K562 (cell line): ENCODE results near the gene OR2V1. TPM values are rescaled to one million over a fixed set of nuclear protein-coding genes. Genes with fewer than 3 reads are reported as not detected.
A peak's percentile ranks its signal among the peaks of the same experiment; 100 is the strongest.
"Not testable (repeated sequence)": the region's sequence is repeated elsewhere in the genome, so short reads cannot be mapped to it uniquely, and the experiment has no call there.

Experiments
- ATAC-seq: fragments of 200-7000 bp; cut with Tn5 transposase; 3 replicates; pipeline ENCODE4 v1.9.1; 2020; ENCODE audit warnings: moderate library complexity
- BruUV-seq: library from RNA; stranded (reverse); fragments of 400-500 nt; replicated peaks from 2 replicates; lab custom pipeline; 2021; lab: Mats Ljungman, UMichigan
- CTCF ChIA-PET: fragments of 300-600 bp; formaldehyde crosslinking; extraction: SDS; loops from one replicate; lab custom pipeline; 2021; ENCODE audit warnings: low intra/inter-chr PET ratio; lab: Yijun Ruan, JAX
- POLR2A ChIA-PET: fragments of 300-600, 350-650 bp; sonication (Branson Sonifier 250); formaldehyde crosslinking; extraction: SDS; loops from one replicate; lab custom pipeline; 2021; ENCODE audit warnings: antibody characterized with exemption, inconsistent platforms; lab: Yijun Ruan, JAX
- DNase-seq, 4 experiments: peaks; one replicate each; pipeline versions ENCODE4 v3.0.0 to v3.0.0-alpha.2; 2011 to 2018; ENCODE audit warnings: low spot score in 3 of 4, mixed read lengths in 3 of 4; ENCODE audit errors: extremely low read depth in 1 of 4
- FAIRE-seq: peaks from 2 replicates; lab custom pipeline; 2011; peaks lifted over from hg19 to GRCh38; lab: Jason Lieb, UNC
- H2AFZ ChIP-seq: 2 replicates; pipeline ENCODE4 v1.6.0; 2011; ENCODE audit warnings: low read depth, low read length, control low read depth, inconsistent platforms
- H3K27ac ChIP-seq: fragments of 200-600 bp; 3 replicates; pipeline ENCODE4 v1.8.0; 2011; ENCODE audit warnings: low read depth, mild to moderate bottlenecking, control low read depth, inconsistent platforms, low read length, moderate library complexity, mixed read lengths; ENCODE audit errors: extremely low read depth
- H3K27me3 ChIP-seq, 2 experiments: fragments of 300-600 bp in 1 of 2; 2 replicates in 1 of 2; 3 replicates in 1 of 2; pipeline versions ENCODE4 v1.6.0 to v1.8.0; 2011; ENCODE audit warnings: inconsistent platforms in 2 of 2, low read length in 2 of 2, mild to moderate bottlenecking in 1 of 2, mixed read lengths in 1 of 2, moderate library complexity in 1 of 2; ENCODE audit not compliant: control insufficient read depth in 2 of 2, insufficient read depth in 2 of 2
- H3K36me3 ChIP-seq: fragments of 300-600 bp; 3 replicates; pipeline ENCODE4 v1.8.0; 2011; ENCODE audit warnings: mild to moderate bottlenecking, low read length, inconsistent platforms; ENCODE audit not compliant: control insufficient read depth, insufficient read depth
- H3K4me1 ChIP-seq, 2 experiments: fragments of 200-600 bp in 1 of 2; replicated peaks in 1 of 2; 2 replicates in 1 of 2; 3 replicates in 1 of 2; pipeline versions ENCODE4 v1.5.1 to v1.8.0; 2011; ENCODE audit warnings: inconsistent platforms in 2 of 2, low read length in 2 of 2, mild to moderate bottlenecking in 1 of 2, mixed read lengths in 1 of 2, moderate library complexity in 1 of 2; ENCODE audit not compliant: control insufficient read depth in 2 of 2, insufficient read depth in 2 of 2
- H3K4me2 ChIP-seq: 2 replicates; pipeline ENCODE4 v1.6.1; 2011; ENCODE audit warnings: low read length, control low read depth, inconsistent platforms, mixed read lengths; ENCODE audit not compliant: insufficient read depth
- H3K4me3 ChIP-seq: fragments of 200-600 bp; sonication (generic), shearing (Covaris generic); 2 replicates; pipeline ENCODE4 v1.5.1; 2016; ENCODE audit warnings: control low read depth, inconsistent platforms
- H3K79me2 ChIP-seq: fragments of 200-600 bp; 3 replicates; pipeline ENCODE4 v1.8.0; 2011; ENCODE audit warnings: low read length, inconsistent platforms; ENCODE audit not compliant: control insufficient read depth, insufficient read depth
- H3K9ac ChIP-seq, 2 experiments: 2 replicates each; pipeline versions ENCODE4 v1.6.0 to v1.6.1; 2011; ENCODE audit warnings: low read depth in 2 of 2, low read length in 2 of 2, control low read depth in 1 of 2, inconsistent platforms in 1 of 2, mild to moderate bottlenecking in 1 of 2, mixed read lengths in 1 of 2; ENCODE audit not compliant: insufficient read depth in 1 of 2
- H3K9me1 ChIP-seq: one replicate; pipeline ENCODE4 v1.6.0; 2011; ENCODE audit warnings: inconsistent platforms, mild to moderate bottlenecking, low read length, moderate library complexity; ENCODE audit not compliant: control insufficient read depth, insufficient read depth
- H3K9me3 ChIP-seq: replicated peaks from 2 replicates; pipeline ENCODE4 v1.5.1; 2011; ENCODE audit warnings: low read depth, low read length, inconsistent platforms; ENCODE audit not compliant: control insufficient read depth, insufficient read depth
- H4K20me1 ChIP-seq: replicated peaks from 2 replicates; pipeline ENCODE4 v1.6.1; 2011; ENCODE audit warnings: low read length, inconsistent platforms, mixed read lengths; ENCODE audit not compliant: control insufficient read depth, insufficient read depth
- CREB3 ChIP-seq: fragments of 450-650 bp; conservative IDR thresholded peaks from 2 replicates; pipeline ENCODE4 v1.6.1; 2016; ENCODE audit warnings: missing genetic modification characterization, low read depth, mild to moderate bottlenecking, missing compliant biosample characterization, moderate library complexity
- VEZF1 ChIP-seq: fragments of 200-800 bp; sonication (Bioruptor generic); IDR thresholded peaks from 2 replicates; pipeline ENCODE4 v1.6.1; 2017; ENCODE audit warnings: missing genetic modification characterization, missing compliant biosample characterization
- WGBS: fragments of 100-300 bp; shearing (Covaris generic); methylation state at CpG from one replicate; pipeline ENCODE4 v1.1.6; 2016; ENCODE audit warnings: low coverage, mixed read lengths; ENCODE audit not compliant: insufficient coverage; ENCODE audit errors: missing lambda C conversion rate; 5-methylcytosine and 5-hydroxymethylcytosine counted together
- in situ Hi-C: fragments of 300-500 bp; cut with MboI; formaldehyde crosslinking; loops from 4 replicates; pipeline ENCODE4 v1.15.0; 2018; ENCODE audit warnings: inconsistent platforms, mixed read lengths
- intact Hi-C: fragments of 100-400 bp; cut with micrococcal nuclease; formaldehyde crosslinking; loops from 2 replicates; pipeline ENCODE4 v1.14.2; 2022
- polyA plus RNA-seq, 8 experiments: library from polyadenylated mRNA; depleted of rRNA in 4 of 8; stranded (reverse) in 5 of 8; unstranded in 3 of 8; fragments of >200 nt; fragmentation: Nextera tagmentation in 2 of 8; fragmentation: Illumina TruSeq in 1 of 8; extraction: Ambion mirVana in 2 of 8; extraction: Trizol in 1 of 8; gene quantifications; 2 replicates each; pipeline versions ENCODE4 v1.2.1 to v1.2.3, GENCODE V29; 2011 to 2014; ENCODE audit warnings: inconsistent platforms in 1 of 8, missing spikeins in 1 of 8
- total RNA-seq, 7 experiments: library from RNA; depleted of rRNA in 6 of 7; stranded (reverse); fragments of >200 nt in 6 of 7; fragmentation: Illumina TruSeq in 2 of 7; extraction: Trizol in 2 of 7; gene quantifications; 2 replicates each; pipeline versions ENCODE4 v1.2.1 to v1.2.3, GENCODE V29; 2011 to 2021; ENCODE audit warnings: low replicate concordance in 1 of 7

Gene OR2V1
- total and polyA plus RNA-seq, 9 of the 15 experiments (the other 6 are each of a cell fraction or from before 2014, with no cell fraction given): 0.04 to 0.28 (median 0.15) TPM; not detected in 5

- TF ChIP-seq VEZF1 (CRISPR knock-in tag): no peak
- no peak for TF ChIP-seq CREB3
Measured at GRCh38 chr5:181098762-181099601, 32.0 kb downstream of the OR2V1 start (continued).

GRCh38 chr5:181097759-181098491 is 33.0 kb downstream of the OR2V1 start:
- H3K36me3 ChIP-seq, H3K9ac ChIP-seq, H4K20me1 ChIP-seq, H3K27me3 ChIP-seq, H3K9me3 ChIP-seq, H3K4me2 ChIP-seq, FAIRE-seq, H3K79me2 ChIP-seq, in situ Hi-C loops, H3K9me1 ChIP-seq, CTCF ChIA-PET, H2AFZ ChIP-seq, POLR2A ChIA-PET, intact Hi-C loops, H3K27ac ChIP-seq, BruUV-seq: not testable (repeated sequence)
- peaks cover 4 to 21% of the 10 kb centered on the region in 2 experiments; a peak in 4 of 5 replicates for H3K4me1 ChIP-seq
- DNase-seq (peak in 3 of 4 experiments; percentile 28 to 37 (median 28)), ATAC-seq (peak; percentile 44)
- H3K4me3 ChIP-seq: 0 out of 2 replicates have a peak overlapping the region, but pooled peaks have one; percentile 25
- no CpG with 5 or more reads among the region's 56 CpGs for WGBS

- peaks cover 4 to 21% of the 10 kb centered on the region in 2 experiments; a peak in 4 of 5 replicates for H3K4me1 ChIP-seq
- in situ Hi-C loops, H2AFZ ChIP-seq, intact Hi-C loops, H3K36me3 ChIP-seq, H3K4me2 ChIP-seq, H3K27me3 ChIP-seq, POLR2A ChIA-PET, H3K9me3 ChIP-seq, H3K4me3 ChIP-seq, H3K27ac ChIP-seq, FAIRE-seq, H3K79me2 ChIP-seq, CTCF ChIA-PET, H3K9me1 ChIP-seq, H3K9ac ChIP-seq, DNase-seq, H4K20me1 ChIP-seq: not testable (repeated sequence)
- WGBS: no CpG with 5 or more reads among the region's 26 CpGs
- ATAC-seq: peak; percentile 62
- BruUV-seq: TSS peak; percentile 53
Measured at GRCh38 chr5:181097383-181097753, 33.6 kb downstream of the OR2V1 start.
